ENCODE measurements around the gene ACSS1.

Gene ACSS1

GRCh38 chr20:24981282-24981681 lies 76.7 kb downstream of the ACSS1 start:
- no peak overlapping the region for H3K4me2 ChIP-seq (ENCODE audit: low read length)
- H3K27ac ChIP-seq (ENCODE audit: low read depth, low read length): no peak overlapping the region
- no peak overlapping the region for H3K4me3 ChIP-seq (ENCODE audit: low read depth, low read length)
- H3K36me3 ChIP-seq (ENCODE audit: control insufficient read depth in 1 of 2, insufficient read depth in 2 of 2, low read length in 2 of 2): peaks cover 20 to 27% of the 10 kb centered on the region in 2 experiments
- WGBS (ENCODE audit: extremely low coverage, insufficient coverage, insufficient read length): no CpG with 5 or more reads among the region's 4 CpGs
- no peak overlapping the region for H4K8ac ChIP-seq (ENCODE audit: low read depth, low read length)
- H2BK12ac ChIP-seq (ENCODE audit: low read length): no peak overlapping the region
- no peak overlapping the region for H3K4ac ChIP-seq (ENCODE audit: low read depth, low read length)
- H3K79me2 ChIP-seq (ENCODE audit: control insufficient read depth, insufficient read depth, low read length, poor library complexity): no peaks in the 10 kb centered on the region
- no peak overlapping the region for H2AK5ac ChIP-seq (ENCODE audit: low read length)
- H2BK5ac ChIP-seq (ENCODE audit: low read depth, low read length, poor library complexity): no peak overlapping the region
- no peak overlapping the region for H3K23ac ChIP-seq (ENCODE audit: low read length)
- no peak overlapping the region for H3K18ac ChIP-seq (ENCODE audit: low read length)
- no peak overlapping the region for H4K12ac ChIP-seq (ENCODE audit: low read depth, low read length)
- DNase-seq: no peak
- no peaks in the 10 kb centered on the region for H3K27me3 ChIP-seq (ENCODE audit: insufficient read depth, low read length)
- no peaks in the 10 kb centered on the region for H3K4me1 ChIP-seq (ENCODE audit: control insufficient read depth in 1 of 2, insufficient read depth in 2 of 2, low read length in 2 of 2)
- no peak overlapping the region for H2BK120ac ChIP-seq (ENCODE audit: insufficient read depth, low read length, poor library complexity)
- H3K79me1 ChIP-seq (ENCODE audit: low read length): no peaks in the 10 kb centered on the region
- no peak overlapping the region for H4K91ac ChIP-seq (ENCODE audit: low read depth, low read length)
- H2AFZ ChIP-seq (ENCODE audit: insufficient read depth, low read length, poor library complexity): no peak overlapping the region
- no peak overlapping the region for H3K14ac ChIP-seq (ENCODE audit: low read length)
- peaks cover 15% of the 10 kb centered on the region for H3K9me3 ChIP-seq (ENCODE audit: insufficient read depth, low read depth, low read length)
- no peak overlapping the region for H3K9ac ChIP-seq (ENCODE audit: low read length)

- no CpG with 5 or more reads among the region's 34 CpGs for WGBS (ENCODE audit: extremely low coverage, insufficient coverage, insufficient read length)
- no peak for DNase-seq
Measured at GRCh38 chr20:24980291-24981053, 77.5 kb downstream of the ACSS1 start.

GRCh38 chr20:24979036-24979960 lies 78.6 kb downstream of the ACSS1 start:
- no CpG with 5 or more reads among the region's 15 CpGs for WGBS (ENCODE audit: extremely low coverage, insufficient coverage, insufficient read length)
- no peaks in the 10 kb centered on the region for H3K79me2 ChIP-seq (ENCODE audit: control insufficient read depth, insufficient read depth, low read length, poor library complexity)
- no peak overlapping the region for H2AK5ac ChIP-seq (ENCODE audit: low read length)
- no peaks in the 10 kb centered on the region for H3K27me3 ChIP-seq (ENCODE audit: insufficient read depth, low read length)
- H2BK5ac ChIP-seq (ENCODE audit: low read depth, low read length, poor library complexity): no peak overlapping the region
- H3K4me1 ChIP-seq (ENCODE audit: control insufficient read depth in 1 of 2, insufficient read depth in 2 of 2, low read length in 2 of 2): no peaks in the 10 kb centered on the region
- no peak overlapping the region for H3K4me3 ChIP-seq (ENCODE audit: low read depth, low read length)
- H3K9me3 ChIP-seq (ENCODE audit: insufficient read depth, low read depth, low read length): peaks cover 15% of the 10 kb centered on the region
- no peak overlapping the region for H4K12ac ChIP-seq (ENCODE audit: low read depth, low read length)
- no peak overlapping the region for H4K91ac ChIP-seq (ENCODE audit: low read depth, low read length)
- no peak overlapping the region for H3K27ac ChIP-seq (ENCODE audit: low read depth, low read length)
- no peak overlapping the region for H3K9ac ChIP-seq (ENCODE audit: low read length)
- DNase-seq: no peak
- H3K4me2 ChIP-seq (ENCODE audit: low read length): no peak overlapping the region
- H2BK120ac ChIP-seq (ENCODE audit: insufficient read depth, low read length, poor library complexity): no peak overlapping the region
- H3K36me3 ChIP-seq (ENCODE audit: control insufficient read depth in 1 of 2, insufficient read depth in 2 of 2, low read length in 2 of 2): peaks cover 20 to 27% of the 10 kb centered on the region in 2 experiments
- no peak overlapping the region for H2AFZ ChIP-seq (ENCODE audit: insufficient read depth, low read length, poor library complexity)
- H3K23ac ChIP-seq (ENCODE audit: low read length): no peak overlapping the region
- H3K79me1 ChIP-seq (ENCODE audit: low read length): no peaks in the 10 kb centered on the region
- H3K14ac ChIP-seq (ENCODE audit: low read length): no peak overlapping the region
- H4K8ac ChIP-seq (ENCODE audit: low read depth, low read length): no peak overlapping the region
- no peak overlapping the region for H3K4ac ChIP-seq (ENCODE audit: low read depth, low read length)
- no peak overlapping the region for H2BK12ac ChIP-seq (ENCODE audit: low read length)
- H3K18ac ChIP-seq (ENCODE audit: low read length): no peak overlapping the region

More at GRCh38 chr20:24980291-24981053, 77.5 kb downstream of the ACSS1 start:
- Histone ChIP-seq H4K12ac (ENCODE audit: low read depth, low read length) (no peak overlapping the region), H3K23ac (ENCODE audit: low read length) (no peak overlapping the region), H2BK5ac (ENCODE audit: low read depth, low read length, poor library complexity) (no peak overlapping the region), H2AFZ (ENCODE audit: insufficient read depth, low read length, poor library complexity) (no peak overlapping the region), H3K4me2 (ENCODE audit: low read length) (no peak overlapping the region), H4K8ac (ENCODE audit: low read depth, low read length) (no peak overlapping the region), H3K4me3 (ENCODE audit: low read depth, low read length) (no peak overlapping the region), H2BK120ac (ENCODE audit: insufficient read depth, low read length, poor library complexity) (no peak overlapping the region), H3K79me1 (ENCODE audit: low read length) (no peaks in the 10 kb centered on the region), H3K9me3 (ENCODE audit: insufficient read depth, low read depth, low read length) (peaks cover 15% of the 10 kb centered on the region), H3K4me1 (ENCODE audit: control insufficient read depth in 1 of 2, insufficient read depth in 2 of 2, low read length in 2 of 2) (no peaks in the 10 kb centered on the region), H3K14ac (ENCODE audit: low read length) (no peak overlapping the region), H3K27me3 (ENCODE audit: insufficient read depth, low read length) (no peaks in the 10 kb centered on the region), H3K4ac (ENCODE audit: low read depth, low read length) (no peak overlapping the region), H2AK5ac (ENCODE audit: low read length) (no peak overlapping the region), H4K91ac (ENCODE audit: low read depth, low read length) (no peak overlapping the region), H3K9ac (ENCODE audit: low read length) (no peak overlapping the region), H3K18ac (ENCODE audit: low read length) (no peak overlapping the region), H2BK12ac (ENCODE audit: low read length) (no peak overlapping the region), H3K36me3 (ENCODE audit: control insufficient read depth in 1 of 2, insufficient read depth in 2 of 2, low read length in 2 of 2) (peaks cover 20 to 27% of the 10 kb centered on the region in 2 experiments), H3K79me2 (ENCODE audit: control insufficient read depth, insufficient read depth, low read length, poor library complexity) (no peaks in the 10 kb centered on the region), H3K27ac (ENCODE audit: low read depth, low read length) (no peak overlapping the region)

GRCh38 chr20:24978513-24978912 lies 79.4 kb downstream of the ACSS1 start:
- Histone ChIP-seq H3K27me3 (ENCODE audit: insufficient read depth, low read length) (no peaks in the 10 kb centered on the region), H3K14ac (ENCODE audit: low read length) (no peak overlapping the region), H2BK5ac (ENCODE audit: low read depth, low read length, poor library complexity) (no peak overlapping the region), H3K4ac (ENCODE audit: low read depth, low read length) (no peak overlapping the region), H2AFZ (ENCODE audit: insufficient read depth, low read length, poor library complexity) (no peak overlapping the region), H3K4me3 (ENCODE audit: low read depth, low read length) (no peak overlapping the region), H3K36me3 (ENCODE audit: control insufficient read depth in 1 of 2, insufficient read depth in 2 of 2, low read length in 2 of 2) (peaks cover 20 to 27% of the 10 kb centered on the region in 2 experiments), H2BK12ac (ENCODE audit: low read length) (no peak overlapping the region), H3K18ac (ENCODE audit: low read length) (no peak overlapping the region), H3K4me2 (ENCODE audit: low read length) (no peak overlapping the region), H2AK5ac (ENCODE audit: low read length) (no peak overlapping the region), H2BK120ac (ENCODE audit: insufficient read depth, low read length, poor library complexity) (no peak overlapping the region), H4K8ac (ENCODE audit: low read depth, low read length) (no peak overlapping the region), H3K4me1 (ENCODE audit: control insufficient read depth in 1 of 2, insufficient read depth in 2 of 2, low read length in 2 of 2) (no peaks in the 10 kb centered on the region), H4K12ac (ENCODE audit: low read depth, low read length) (no peak overlapping the region), H4K91ac (ENCODE audit: low read depth, low read length) (no peak overlapping the region), H3K9ac (ENCODE audit: low read length) (no peak overlapping the region), H3K27ac (ENCODE audit: low read depth, low read length) (no peak overlapping the region), H3K9me3 (ENCODE audit: insufficient read depth, low read depth, low read length) (peaks cover 15% of the 10 kb centered on the region), H3K79me2 (ENCODE audit: control insufficient read depth, insufficient read depth, low read length, poor library complexity) (no peaks in the 10 kb centered on the region), H3K23ac (ENCODE audit: low read length) (no peak overlapping the region), H3K79me1 (ENCODE audit: low read length) (no peaks in the 10 kb centered on the region)
- no peak for DNase-seq
- WGBS (ENCODE audit: extremely low coverage, insufficient coverage, insufficient read length): no CpG with 5 or more reads among the region's 8 CpGs
